GM19239 (cell line): ENCODE measurements around the gene HLA-DQB2.
A peak's percentile ranks its signal among the peaks of the same experiment; 100 is the strongest.
"Not testable (repeated sequence)": the region's sequence is repeated elsewhere in the genome, so short reads cannot be mapped to it uniquely, and the experiment has no call there.

Experiments
- DNase-seq: peaks from one replicate; pipeline ENCODE4 v3.0.0; 2011; ENCODE audit warnings: low spot score; ENCODE audit not compliant: insufficient read length
- FAIRE-seq: peaks from 2 replicates; lab custom pipeline; 2011; peaks lifted over from hg19 to GRCh38; lab: Jason Lieb, UNC

HLA-DQB2 gene

DNA sequence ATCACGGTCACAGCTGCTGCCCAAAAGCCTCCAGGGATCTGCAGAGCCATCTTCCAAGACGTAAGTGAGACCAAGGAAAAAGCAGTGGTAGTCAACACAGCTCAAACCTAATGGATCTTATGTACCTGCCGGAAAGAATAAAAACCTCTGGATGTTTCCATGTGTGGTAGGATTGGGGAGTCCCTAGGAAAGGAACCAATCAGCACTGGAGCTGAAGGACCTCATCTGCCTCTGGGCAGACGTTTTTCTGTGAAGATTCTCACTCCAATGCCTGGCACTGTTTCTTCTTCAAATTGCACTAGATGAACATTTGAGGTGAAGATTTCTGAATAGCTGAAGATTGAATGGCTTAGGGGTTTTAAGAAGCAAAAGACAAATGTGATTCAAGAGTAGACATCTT is at the start of gene HLA-DQB2:
TSS of gene HLA-DQB2 (minus strand) at position 112 of the 400 bp plus-strand sequence. CDS start at position 50, 62 bp downstream.
- FAIRE-seq, result no peak

DNA sequence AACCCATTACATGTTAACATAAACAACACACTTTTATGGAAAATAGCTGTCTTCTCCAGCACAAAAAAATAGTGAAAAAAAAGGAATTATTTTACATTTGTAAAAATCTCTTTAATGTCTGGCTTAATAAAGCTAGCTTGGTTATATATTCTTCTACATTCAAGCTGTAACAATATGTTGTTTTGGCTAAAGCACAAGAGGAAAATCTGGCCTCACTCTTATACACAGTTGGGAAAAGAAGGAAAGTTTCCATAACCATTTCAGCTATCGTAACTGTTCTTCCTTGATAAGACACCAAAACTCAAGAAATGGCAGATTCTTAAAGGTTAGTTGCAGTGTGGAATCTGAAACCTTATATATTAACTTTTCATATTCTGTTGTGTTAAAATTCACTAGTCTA is 45.8 kb upstream of the HLA-DQB2 start:
- DNase-seq, result no peak
- no peak for FAIRE-seq

More for the DNA sequence above, at the start of gene HLA-DQB2:
- DNase-seq, result no peak

DNA sequence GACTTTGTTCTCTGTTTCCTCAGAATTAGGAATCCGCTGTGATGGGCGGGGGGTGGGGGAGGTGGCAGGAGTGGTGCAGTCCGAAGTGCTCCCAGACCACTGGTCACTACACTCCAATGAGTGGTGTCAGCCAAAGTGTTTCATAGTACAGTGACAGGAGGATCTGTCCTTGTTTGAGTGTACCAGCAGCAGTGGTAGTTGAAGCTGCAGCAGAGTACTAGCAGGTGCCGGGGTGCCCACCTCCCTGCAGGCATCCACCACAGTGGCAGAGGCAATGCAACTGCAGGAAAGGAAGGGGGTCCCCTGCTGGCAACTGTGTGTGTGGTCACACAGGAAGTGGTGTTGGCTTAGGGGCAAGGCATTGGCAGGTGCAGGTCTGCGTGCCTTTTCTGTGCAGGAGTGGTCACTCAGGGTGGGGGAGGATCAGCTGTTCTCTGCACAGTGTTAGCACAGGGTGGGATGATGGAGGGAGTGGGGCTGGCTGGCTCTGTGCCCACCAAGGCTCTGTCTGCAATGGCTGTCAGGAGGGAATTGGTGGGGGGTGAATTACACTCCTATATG is 43.8 kb upstream of the HLA-DQB2 start:
- FAIRE-seq (no peak), DNase-seq (no peak)

DNA sequence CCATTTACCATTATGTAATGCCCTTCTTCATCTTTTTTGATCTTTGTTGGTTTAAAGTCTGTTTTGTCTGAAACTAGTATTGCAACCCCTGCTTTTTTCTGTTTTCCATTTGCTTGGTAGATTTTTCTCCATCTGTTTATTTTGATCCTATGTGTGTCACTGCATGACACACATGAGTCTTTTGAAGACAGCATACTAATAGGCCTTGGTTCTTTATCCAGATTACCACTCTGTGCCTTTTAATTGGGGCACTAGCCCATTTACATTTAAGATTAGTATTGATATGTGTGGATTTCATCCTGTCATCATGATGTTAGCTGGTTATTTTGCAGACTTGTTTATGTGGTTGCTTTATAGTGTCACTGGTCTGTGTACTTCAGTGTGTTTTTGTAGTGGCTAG is 42.1 kb upstream of the HLA-DQB2 start:
- FAIRE-seq, DNase-seq: not testable (repeated sequence)

DNA sequence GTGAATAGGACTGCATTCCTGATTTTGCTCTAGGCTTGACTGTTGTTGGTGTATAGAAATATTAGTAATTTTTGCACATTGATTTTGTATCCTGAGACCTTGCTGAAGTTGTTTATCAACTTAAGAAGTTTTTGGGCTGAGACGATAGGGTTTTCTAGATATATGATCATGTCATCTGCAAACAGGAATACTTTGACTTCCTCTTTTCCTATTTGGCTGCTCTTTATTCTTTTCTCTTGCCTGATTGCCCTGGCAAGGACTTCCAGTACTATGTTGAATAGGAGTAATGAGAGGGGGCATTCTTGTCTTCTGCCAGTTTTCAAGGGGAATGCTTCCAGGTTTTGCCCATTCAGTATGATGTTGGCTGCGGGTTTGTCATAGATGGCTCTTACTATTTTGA is 40.1 kb upstream of the HLA-DQB2 start:
- DNase-seq (no peak), FAIRE-seq (no peak)

DNA sequence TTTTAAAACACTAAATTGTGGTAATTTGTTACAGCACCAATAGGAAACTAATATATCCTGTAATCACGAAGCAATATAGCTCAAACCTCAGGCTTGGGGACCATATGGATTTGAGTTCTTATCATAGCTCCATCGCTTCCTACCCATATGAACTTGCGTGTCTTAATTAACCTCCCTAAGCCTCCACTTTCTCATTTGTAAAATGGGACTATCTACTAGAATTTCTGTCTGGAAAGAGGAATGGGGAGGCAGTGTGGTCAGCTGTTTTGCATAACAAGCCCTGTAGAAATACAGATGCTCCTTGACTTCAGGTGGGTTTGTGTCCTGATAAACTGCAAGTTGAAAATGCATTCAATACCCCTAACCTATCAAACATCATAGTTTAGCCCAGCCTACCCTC is 36.4 kb upstream of the HLA-DQB2 start:
- DNase-seq (no peak), FAIRE-seq (no peak)

DNA sequence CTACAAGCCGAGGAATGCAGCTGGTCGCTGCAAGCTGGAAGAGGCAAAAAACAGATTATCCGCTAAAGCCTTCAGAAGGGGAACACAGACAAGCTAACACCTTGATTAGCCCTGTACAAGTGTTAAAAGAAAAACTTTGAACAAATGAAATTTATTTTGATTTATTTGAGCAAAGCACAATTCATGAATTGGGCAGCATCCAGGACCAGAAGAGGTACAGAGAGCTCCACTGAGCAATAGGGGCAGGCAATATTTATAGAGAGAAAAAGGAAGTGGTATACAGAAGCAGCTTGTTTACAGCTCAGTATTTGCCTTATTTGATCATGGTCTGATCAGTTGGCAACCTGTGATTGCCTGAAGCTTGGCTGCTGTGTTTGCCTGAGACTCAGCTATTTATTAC is 35.8 kb upstream of the HLA-DQB2 start:
- no peak for FAIRE-seq
- no peak for DNase-seq

DNA sequence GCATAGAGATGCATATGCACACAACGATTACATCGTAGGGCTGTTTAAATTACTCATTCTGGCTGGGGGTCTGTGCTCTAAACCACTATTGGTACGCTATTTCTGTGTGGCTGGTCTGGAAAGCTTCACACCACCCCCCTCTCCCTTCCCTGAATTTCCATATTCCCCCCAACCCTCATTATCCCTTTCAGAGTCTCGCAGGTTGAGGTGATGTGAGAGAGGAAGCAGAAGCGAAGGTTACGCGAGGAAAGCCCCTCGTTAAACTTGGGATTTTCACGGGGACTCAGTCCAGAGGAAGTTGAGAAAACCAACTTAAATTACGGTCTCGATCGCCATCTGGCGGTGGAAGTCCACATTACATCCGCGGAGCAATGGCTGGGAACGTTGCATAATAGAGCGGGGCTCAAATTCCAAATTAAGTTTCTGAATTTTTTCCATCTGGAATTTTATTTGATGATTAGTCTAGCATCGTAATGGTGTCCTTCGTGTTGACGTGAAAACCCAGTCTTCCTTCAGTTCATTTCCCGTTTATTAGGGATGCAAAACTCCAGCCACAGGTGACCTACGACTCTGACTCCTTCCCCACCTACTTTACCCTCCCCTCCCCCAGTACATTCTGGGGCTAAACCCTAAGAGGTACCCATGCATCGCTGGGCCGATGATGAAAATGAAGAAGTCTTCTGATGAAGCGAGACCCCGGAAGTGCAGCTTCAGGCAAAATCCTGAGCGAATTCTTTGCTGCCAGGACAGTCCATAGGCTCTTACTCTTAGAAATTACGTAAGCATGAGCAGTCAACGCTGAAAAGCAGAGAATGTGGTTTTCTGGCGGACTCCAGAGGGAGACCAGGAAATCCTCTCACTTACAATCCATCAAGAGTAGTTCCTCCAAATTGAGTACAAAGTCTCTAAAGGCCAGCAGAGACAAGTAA is 33.8 kb upstream of the HLA-DQB2 start:
- DNase-seq (no peak), FAIRE-seq (peak; percentile 99)

DNA sequence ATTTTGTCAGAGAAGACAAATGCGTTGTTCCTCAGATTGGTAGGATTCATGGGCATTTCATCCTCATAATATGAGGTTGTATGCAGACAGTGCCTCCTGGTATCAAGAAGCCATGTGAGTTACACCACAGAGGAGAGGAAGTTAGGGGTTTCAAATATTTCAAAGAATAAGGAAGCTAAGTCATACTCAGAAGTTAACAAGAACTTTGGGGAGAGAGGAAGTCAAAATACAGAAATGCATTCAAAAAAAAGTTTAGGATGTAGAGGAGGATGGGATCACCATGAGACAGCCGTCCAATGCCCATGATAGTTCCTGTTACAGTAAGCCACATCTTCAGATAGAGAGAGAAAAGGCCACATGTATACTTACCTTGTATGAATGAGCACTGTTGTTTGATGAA is 31.2 kb upstream of the HLA-DQB2 start:
- DNase-seq (no peak), FAIRE-seq (no peak)

DNA sequence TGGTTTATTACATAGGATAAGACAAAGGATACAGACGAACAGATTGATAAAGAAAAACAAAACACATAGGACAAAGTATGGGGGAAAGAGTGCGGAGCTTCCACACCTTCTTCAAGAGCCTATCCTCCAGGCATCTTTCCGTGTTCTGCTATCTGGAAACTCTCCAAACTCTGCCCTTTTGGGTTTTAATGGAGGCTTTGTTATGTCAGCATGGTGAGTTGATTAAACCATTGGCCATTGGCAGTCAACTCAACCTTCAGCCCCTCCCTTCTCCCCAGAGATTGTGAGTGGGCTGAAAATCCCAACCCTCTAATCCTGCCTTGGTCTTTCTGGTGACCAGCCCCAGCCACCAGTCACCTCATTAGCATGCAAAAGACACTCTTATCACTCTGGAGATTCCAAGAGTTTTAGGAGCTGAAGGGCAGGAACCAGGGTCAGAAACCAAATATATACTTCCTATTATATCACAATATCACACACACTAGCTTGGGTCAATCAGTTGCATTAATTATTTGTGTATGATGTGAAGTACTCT is 29.6 kb upstream of the HLA-DQB2 start:
- no peak for DNase-seq
- no peak for FAIRE-seq

DNA sequence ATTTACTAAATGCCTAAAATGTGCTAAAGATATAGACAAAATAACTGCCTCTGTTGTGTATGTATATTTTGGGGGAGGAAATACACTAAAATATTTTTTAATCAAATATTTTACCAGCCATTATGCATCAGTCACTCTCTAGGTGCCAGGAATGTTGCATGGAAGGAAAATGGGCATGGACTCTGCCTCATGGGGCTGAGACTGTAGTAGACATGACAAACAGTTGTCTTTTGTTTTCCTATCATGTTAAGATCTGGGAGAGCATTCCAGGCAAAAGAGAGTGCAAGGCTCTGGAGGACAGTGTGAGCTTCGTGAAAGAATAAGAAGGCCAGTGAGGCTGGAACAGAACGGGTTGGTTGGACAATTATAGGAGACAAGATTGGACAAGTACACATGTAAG is 27.0 kb upstream of the HLA-DQB2 start:
- DNase-seq (no peak), FAIRE-seq (no peak)

DNA sequence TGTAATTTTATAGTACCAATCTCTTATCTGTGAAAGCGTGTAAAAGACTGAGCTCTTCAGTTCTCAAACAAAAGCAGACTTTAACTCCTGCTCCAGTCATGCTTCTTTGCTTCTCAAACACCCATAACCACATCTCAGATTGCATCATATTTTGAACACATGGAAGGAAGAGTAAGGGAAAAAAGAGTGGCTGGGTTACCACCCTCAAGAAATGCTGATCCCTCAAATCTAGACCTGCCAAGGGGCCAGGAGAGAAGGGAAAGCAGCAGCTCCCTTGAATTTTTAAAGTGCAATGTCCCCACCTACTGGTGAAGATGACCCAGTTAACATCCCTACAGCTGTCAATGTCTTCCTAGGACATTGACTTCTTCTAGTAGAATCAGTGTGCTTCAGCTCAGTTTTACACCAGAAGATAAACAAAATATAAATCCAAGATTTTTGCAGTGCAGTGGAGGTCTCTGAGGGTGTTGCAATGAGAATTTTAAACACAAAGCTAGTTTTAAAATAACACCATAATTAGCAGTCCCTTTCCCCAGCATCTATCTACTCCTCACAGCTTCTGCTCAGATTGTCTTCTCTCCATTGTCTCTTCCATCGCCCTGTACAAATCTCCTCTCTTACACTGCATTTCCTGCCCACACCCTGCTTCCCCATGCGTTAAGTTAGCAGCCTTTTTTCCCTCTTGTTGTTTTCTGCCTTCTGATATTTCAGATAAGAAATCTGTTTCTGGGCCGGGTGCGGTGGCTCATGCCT is 22.6 kb upstream of the HLA-DQB2 start:
- DNase-seq (peak; percentile 30), FAIRE-seq (peak; percentile 85)

DNA sequence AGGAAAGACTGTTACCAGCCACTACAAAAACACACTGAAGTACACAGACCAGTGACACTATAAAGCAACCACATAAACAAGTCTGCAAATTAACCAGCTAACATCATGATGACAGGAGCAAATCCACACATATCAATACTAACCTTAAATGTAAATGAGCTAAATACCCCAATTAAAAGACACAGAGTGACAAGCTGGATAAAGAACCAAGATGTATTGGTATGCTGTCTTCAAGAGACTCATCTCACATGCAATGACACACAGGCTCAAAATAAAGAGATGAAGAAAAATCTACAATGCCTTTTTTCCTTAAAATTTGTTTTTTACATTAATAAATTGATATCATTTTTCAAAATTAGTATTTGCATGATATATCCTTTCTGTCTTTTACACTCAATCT is 19.6 kb upstream of the HLA-DQB2 start:
- DNase-seq, FAIRE-seq: not testable (repeated sequence)

DNA sequence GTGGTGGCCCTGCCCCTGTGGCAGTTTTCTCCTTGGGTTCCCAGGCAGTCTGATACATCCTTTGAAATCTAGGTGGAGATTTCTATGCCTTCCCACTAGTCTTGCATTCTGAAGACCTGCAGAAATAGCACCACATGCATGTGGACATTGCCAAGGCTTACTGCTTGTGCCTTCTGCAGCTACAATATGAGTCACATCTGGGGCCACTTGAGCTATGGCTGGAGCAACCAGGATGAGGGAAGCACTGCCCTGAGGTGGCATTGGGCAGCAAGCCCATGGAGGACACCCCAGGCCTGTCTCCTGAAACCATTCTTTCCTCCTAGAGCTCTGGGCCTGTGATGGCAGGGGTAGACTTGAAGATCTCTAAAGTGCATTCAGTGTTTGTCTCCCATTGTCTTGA is 15.7 kb upstream of the HLA-DQB2 start:
- FAIRE-seq (no peak), DNase-seq (no peak)

DNA sequence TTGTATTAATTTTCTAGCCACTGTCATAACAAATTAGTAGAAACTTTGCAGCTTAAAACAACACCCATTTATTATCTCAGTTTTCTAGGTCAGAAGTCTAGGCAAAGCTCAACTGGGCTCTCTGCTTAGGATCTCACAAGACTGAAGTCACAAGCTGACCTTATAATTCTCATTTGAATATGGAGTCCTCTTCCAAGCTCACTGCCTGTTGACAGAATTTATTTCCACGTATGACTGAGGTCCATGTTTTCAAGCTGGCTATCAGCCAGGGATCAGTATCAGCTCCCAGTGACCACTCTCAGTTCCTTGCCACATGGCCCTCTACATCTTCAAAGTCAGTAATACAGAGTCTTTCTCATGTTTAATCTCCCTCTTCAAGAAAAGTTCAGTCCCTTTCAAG is 11.7 kb upstream of the HLA-DQB2 start:
- FAIRE-seq (no peak), DNase-seq (no peak)

DNA sequence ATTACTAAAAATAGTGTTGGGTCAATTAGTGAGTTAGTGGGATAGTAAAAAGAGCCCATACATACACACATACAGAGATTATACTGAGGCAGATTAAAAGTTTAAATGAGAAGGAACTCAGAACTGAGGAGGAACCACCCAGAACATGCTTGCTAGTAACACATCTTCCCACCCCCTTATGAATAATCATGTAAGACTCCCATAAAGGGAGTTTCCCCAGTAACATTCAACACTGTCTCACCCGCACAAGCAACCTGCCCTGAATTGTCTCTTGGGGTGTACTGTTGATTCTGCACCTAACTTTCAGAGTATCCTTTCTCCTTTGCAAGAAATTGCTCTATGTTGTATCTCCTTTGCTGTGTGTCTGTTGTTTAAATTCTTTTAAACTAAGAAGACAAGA is 11.1 kb upstream of the HLA-DQB2 start:
- no peak for DNase-seq
- FAIRE-seq, result no peak

DNA sequence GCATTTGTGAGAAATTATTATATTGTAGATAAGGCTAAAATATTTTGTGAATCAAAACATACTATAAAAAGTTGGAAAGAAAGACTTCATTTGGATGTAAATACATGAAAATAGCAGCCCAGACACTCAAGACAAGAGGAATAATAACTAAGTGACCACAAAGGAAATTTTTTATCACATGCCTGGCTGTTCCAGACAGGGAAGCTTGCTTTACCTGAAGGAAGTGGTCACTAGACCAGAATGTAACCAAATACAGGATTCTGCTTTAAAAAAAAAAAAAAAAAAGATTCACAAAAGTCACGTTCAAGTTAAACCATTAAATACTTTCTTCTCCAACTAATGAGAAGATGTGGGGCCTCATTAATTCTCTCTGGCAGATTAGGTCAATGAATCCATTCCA is 9.3 kb upstream of the HLA-DQB2 start:
- no peak for DNase-seq

DNA sequence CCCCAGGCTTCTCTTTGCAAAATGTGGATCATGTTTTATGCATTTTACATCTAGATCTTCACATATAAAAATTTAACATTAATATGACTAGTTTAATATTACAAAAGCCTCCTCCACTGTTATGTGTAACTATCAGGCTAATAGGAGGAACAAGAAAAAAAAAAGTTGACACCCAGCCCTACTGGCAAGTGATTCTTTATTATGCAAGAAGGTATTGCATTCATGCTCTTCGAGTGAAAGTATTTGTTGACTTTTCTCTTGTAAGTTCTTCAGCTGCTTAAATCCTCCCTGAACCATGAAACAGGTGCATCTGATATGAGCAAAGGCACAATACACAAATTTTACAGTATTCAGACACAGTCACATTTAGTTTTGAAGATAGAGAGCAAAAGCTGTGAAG is 716 bp upstream of the HLA-DQB2 start:
- FAIRE-seq (no peak), DNase-seq (no peak)

More for the DNA sequence above, 9.3 kb upstream of the HLA-DQB2 start:
- peak; percentile 23 for FAIRE-seq

DNA sequence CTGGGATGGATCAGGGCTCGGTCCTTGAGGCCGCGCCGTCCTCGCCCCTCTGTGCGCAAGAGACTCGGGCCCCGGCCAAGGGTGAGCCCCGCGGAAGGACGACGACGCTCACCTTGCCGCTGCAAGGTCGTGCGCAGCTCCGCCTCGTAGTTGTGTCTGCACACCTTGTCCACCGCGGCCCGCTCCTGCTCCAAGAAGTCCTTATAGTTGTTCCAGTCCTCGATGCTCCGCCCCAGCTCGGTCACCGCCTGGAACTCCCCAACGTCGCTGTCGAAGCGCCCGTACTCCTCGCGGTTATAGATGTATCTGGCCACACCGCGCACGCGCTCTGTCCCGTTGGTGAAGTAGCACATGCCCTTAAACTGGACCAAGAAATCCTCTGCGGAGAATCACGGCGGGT is 1.8 kb downstream of the HLA-DQB2 start:
- no peak for DNase-seq
- FAIRE-seq, result no peak

DNA sequence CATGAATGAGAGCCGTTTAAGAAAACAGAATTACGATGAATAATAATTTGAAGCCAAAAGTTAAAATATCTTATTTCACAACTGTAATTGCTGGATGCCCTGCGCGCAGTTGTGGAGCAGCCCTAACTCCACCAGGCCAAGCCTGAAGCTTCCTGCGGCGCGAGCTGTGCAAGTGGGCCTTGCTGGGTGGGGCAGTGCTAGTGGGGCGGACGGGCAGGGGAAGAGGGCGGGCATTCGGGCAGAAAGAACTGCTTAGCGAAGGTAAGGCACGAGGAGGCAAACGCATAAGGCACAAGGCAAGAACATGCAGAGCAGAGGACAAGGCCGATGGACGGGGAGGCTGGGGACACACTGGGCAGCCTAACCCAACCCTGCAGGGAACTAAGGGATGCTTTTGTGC is 2.3 kb downstream of the HLA-DQB2 start:
- DNase-seq (no peak), FAIRE-seq (no peak)

DNA sequence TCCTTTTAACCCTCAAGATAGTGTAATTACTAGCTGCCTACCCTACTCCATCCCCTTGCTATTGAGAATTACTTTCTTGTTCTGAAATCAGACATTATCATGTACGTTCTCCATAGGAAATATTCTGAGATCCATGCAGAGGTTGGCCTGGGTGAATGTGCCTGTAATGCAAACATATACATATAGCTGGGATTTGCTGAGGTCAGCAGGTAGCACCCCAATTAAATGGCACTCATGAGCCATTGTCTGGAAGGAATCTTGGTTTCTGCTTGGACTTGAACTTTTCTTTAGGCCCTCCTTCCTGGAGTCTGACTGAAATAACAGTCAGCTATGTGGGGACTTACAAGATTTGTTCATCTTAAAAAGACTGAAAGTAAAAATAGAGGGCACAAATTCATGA is 3.7 kb downstream of the HLA-DQB2 start:
- no peak for FAIRE-seq
- DNase-seq, result no peak
